ENCODE results near the gene BMPR1A. TPM values are rescaled to one million over a fixed set of nuclear protein-coding genes. Genes with fewer than 3 reads are reported as not detected.
"Not testable (repeated sequence)": the region's sequence is repeated elsewhere in the genome, so short reads cannot be mapped to it uniquely, and the experiment has no call there.

BMPR1A gene
- total RNA-seq, 1 donor from 2014 or later, result 20.8 TPM

DNA sequence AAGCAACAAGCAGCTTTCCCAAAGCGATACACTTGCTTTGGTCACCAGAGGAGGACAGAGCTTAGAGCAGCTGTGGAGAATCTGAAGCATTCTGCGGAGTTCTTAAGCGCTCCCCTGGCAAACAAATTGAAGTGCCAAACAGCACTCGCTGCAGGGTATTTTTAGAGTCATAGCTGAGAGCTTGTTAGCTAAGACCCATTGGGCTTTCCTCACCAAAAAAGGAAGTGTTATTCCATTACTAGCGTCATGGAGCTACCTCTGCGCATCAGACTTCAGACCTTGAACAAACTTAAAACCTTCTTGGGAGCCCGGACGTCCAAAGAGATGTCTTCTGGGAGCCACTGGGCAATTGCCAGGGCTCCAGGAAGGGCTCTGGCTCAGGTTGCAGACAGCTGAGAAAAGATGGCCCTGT, 23.2 kb upstream of the BMPR1A start:
- no peak overlapping the region for H3K27ac Mint-ChIP-seq (ENCODE audit: unreplicated experiment)
- no peaks in the 10 kb centered on the region for H3K9me3 Mint-ChIP-seq (ENCODE audit: unreplicated experiment)
- DNase-seq (ENCODE audit: low spot score), result no peak
- no peaks in the 10 kb centered on the region for H3K36me3 Mint-ChIP-seq (ENCODE audit: low read depth, unreplicated experiment)
- TF ChIP-seq, protein P1, sequence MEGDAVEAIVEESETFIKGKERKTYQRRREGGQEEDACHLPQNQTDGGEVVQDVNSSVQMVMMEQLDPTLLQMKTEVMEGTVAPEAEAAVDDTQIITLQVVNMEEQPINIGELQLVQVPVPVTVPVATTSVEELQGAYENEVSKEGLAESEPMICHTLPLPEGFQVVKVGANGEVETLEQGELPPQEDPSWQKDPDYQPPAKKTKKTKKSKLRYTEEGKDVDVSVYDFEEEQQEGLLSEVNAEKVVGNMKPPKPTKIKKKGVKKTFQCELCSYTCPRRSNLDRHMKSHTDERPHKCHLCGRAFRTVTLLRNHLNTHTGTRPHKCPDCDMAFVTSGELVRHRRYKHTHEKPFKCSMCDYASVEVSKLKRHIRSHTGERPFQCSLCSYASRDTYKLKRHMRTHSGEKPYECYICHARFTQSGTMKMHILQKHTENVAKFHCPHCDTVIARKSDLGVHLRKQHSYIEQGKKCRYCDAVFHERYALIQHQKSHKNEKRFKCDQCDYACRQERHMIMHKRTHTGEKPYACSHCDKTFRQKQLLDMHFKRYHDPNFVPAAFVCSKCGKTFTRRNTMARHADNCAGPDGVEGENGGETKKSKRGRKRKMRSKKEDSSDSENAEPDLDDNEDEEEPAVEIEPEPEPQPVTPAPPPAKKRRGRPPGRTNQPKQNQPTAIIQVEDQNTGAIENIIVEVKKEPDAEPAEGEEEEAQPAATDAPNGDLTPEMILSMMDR (IDR thresholded peaks at IDR 0.05; ENCODE audit: unreplicated experiment), result no peak
- H3K27me3 Mint-ChIP-seq (ENCODE audit: unreplicated experiment), result peaks cover 17% of the 10 kb centered on the region
- no peak overlapping the region for H3K4me3 Mint-ChIP-seq (ENCODE audit: unreplicated experiment)
- no peaks in the 10 kb centered on the region for H3K4me1 Mint-ChIP-seq (ENCODE audit: unreplicated experiment)

DNA sequence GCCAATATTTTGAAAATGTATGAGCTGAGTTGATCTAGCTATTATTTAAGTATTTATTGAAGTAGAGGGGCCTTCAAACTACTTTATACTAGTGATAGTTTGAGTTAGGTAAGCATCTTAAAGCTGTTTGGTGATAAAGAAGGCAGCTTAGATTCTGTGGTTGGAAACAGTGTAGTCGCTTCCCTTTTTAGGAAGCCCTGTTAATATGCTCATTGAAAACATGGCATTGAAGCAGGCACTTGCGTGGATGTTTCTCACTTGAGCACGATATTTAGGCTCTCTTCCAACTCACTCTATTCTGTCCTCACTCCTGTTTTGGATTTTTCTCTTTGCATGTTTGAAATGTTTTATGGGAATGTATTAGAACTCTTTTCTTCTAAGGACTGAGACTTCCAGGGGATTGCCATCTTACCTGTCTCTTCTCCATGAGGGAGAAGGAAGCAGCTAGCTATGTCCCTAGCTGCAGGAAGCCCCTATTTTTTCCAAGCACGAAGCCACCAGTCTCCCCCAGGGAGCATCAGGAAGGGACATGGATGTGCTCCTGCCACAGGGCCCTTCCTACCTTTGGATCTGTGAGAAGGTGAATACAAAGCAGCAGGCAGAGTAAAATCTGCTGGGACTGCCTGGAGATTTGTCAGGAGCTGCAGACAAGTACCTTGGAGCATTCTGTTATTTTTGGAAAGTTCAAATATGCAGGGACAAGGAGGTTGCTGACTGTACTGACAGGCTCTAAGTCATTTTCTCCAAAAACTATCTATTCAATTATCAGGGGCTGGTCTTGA, 22.0 kb upstream of the BMPR1A start:
- DNase-seq (ENCODE audit: low spot score), result no peak
- no peaks in the 10 kb centered on the region for H3K36me3 Mint-ChIP-seq (ENCODE audit: low read depth, unreplicated experiment)
- TF ChIP-seq, protein P1 (IDR thresholded peaks at IDR 0.05; ENCODE audit: unreplicated experiment), result no peak
- no peaks in the 10 kb centered on the region for H3K9me3 Mint-ChIP-seq (ENCODE audit: unreplicated experiment)
- peaks cover 16% of the 10 kb centered on the region for H3K27me3 Mint-ChIP-seq (ENCODE audit: unreplicated experiment)
- no peak overlapping the region for H3K27ac Mint-ChIP-seq (ENCODE audit: unreplicated experiment)
- no peak overlapping the region for H3K4me3 Mint-ChIP-seq (ENCODE audit: unreplicated experiment)
- no peaks in the 10 kb centered on the region for H3K4me1 Mint-ChIP-seq (ENCODE audit: unreplicated experiment)

DNA sequence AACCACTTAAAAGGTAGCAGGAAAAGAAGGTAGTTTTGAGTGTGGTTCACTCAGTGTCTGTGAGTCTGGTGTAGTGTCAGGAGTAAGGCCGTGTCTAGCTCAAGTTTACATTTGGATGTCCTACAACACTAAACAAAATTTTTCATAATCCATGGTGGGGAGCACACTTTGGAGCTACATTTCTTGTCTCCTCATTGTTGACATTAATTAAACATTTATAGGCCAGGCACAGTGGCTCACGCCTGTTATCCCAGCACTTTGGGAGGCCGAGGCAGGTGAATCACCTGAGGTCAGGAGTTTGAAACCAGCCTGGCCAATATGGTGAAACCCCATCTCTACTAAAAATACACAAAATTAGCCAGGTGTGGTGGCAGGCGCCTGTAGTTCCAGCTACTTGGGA, 21.1 kb upstream of the BMPR1A start:
- H3K4me3 Mint-ChIP-seq (ENCODE audit: unreplicated experiment); DNase-seq (ENCODE audit: low spot score); H3K36me3 Mint-ChIP-seq (ENCODE audit: low read depth, unreplicated experiment); H3K9me3 Mint-ChIP-seq (ENCODE audit: unreplicated experiment); H3K27ac Mint-ChIP-seq (ENCODE audit: unreplicated experiment); H3K4me1 Mint-ChIP-seq (ENCODE audit: unreplicated experiment): not testable (repeated sequence)
- H3K27me3 Mint-ChIP-seq (ENCODE audit: unreplicated experiment), result peaks cover 11% of the 10 kb centered on the region

DNA sequence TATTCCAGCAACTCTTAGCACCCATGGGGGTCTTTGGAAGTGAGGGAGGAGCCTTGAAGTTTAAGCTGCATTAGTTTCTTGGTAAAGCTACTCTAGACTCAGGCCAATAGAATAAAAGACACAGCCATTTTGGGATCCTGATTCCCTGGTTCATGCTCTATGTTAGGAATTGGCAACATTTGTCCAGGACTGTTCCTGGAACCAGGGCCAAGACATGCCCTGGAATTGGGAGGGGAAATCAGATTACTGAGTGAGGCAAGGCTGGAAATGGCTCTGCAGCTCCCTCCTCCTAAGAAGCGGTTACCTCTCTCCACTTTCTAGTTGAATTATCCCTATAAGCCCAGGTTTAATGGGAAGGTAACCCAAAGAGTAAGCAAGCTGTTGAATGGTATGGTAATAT, 14.2 kb upstream of the BMPR1A start:
- DNase-seq (ENCODE audit: low spot score), result no peak
- TF ChIP-seq, protein P1 (IDR thresholded peaks at IDR 0.05; ENCODE audit: unreplicated experiment), result no peak
- Mint-ChIP-seq H3K4me3 (ENCODE audit: unreplicated experiment) (no peak overlapping the region), H3K27ac (ENCODE audit: unreplicated experiment) (no peak overlapping the region), H3K27me3 (ENCODE audit: unreplicated experiment) (peaks cover 3% of the 10 kb centered on the region), H3K9me3 (ENCODE audit: unreplicated experiment) (no peaks in the 10 kb centered on the region), H3K36me3 (ENCODE audit: low read depth, unreplicated experiment) (no peaks in the 10 kb centered on the region), H3K4me1 (ENCODE audit: unreplicated experiment) (no peaks in the 10 kb centered on the region)

DNA sequence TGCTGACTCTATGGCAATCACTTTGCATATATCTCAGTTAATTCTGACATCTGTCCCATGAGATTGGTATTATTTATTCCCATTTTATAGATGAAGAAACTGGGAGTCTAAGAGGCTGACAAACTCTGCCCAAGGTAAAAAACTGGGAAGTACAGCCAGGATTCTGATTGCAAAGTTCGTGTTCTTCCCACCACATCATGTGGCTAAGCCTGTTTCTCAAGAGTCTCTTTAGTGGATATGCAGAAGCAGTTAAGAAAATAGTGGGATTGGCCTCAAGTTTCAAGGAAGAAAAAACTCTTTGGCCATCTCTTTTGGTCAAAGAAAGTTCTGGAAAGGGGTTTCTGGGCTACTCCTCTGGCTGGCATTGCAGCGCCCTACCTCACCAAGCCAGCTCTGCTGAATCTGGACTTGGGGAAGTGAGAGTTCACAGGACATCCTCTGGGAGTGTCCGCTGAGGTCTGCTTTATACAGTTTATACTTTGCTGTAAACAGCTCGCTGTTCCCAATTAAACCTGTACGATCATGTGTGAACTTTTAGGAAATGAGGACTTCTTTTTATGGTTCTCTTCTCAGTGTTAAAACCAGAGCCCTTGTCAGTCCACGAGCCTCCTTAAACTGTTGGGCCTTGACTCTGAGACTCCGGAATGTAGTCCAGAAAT, 12.2 kb upstream of the BMPR1A start:
- no peak overlapping the region for H3K27ac Mint-ChIP-seq (ENCODE audit: unreplicated experiment)
- TF ChIP-seq, protein P1 (IDR thresholded peaks at IDR 0.05; ENCODE audit: unreplicated experiment), result no peak

More for the DNA sequence above, 12.2 kb upstream of the BMPR1A start:
- H3K4me3 Mint-ChIP-seq (ENCODE audit: unreplicated experiment), result no peak overlapping the region
- DNase-seq (ENCODE audit: low spot score), result no peak
- no peaks in the 10 kb centered on the region for H3K36me3 Mint-ChIP-seq (ENCODE audit: low read depth, unreplicated experiment)
- peaks cover 3% of the 10 kb centered on the region for H3K27me3 Mint-ChIP-seq (ENCODE audit: unreplicated experiment)
- H3K9me3 Mint-ChIP-seq (ENCODE audit: unreplicated experiment), result no peaks in the 10 kb centered on the region
- H3K4me1 Mint-ChIP-seq (ENCODE audit: unreplicated experiment), result peaks cover 5% of the 10 kb centered on the region

Measured in endothelial cell (in vitro differentiated cells).